DMS79 treated with DMSO at 0.1 percent for 48 hours (cell line): ENCODE data around the gene DGAT2.
"Not testable (repeated sequence)": the region's sequence is repeated elsewhere in the genome, so short reads cannot be mapped to it uniquely, and the experiment has no call there.

Source experiments
- DNase-seq: peaks from one replicate; lab custom pipeline; 2025; lab: John Stamatoyannopoulos, UW

Gene DGAT2

GRCh38 chr11:75754933-75755332 lies 13.6 kb upstream of the DGAT2 start:
- DNase-seq = not testable (repeated sequence)

- no peak for DNase-seq
These were observed 10.9 kb upstream of the DGAT2 start for GRCh38 chr11:75757651-75758050.

GRCh38 chr11:75759832-75760231 lies 8.7 kb upstream of the DGAT2 start:
- no peak for DNase-seq

GRCh38 chr11:75760243-75760642 lies 8.3 kb upstream of the DGAT2 start:
- DNase-seq = no peak

- no peak for DNase-seq
These were observed 7.7 kb upstream of the DGAT2 start for GRCh38 chr11:75760710-75761493.

GRCh38 chr11:75762158-75762557 lies 6.4 kb upstream of the DGAT2 start:
- no peak for DNase-seq

GRCh38 chr11:75762885-75763284 lies 5.7 kb upstream of the DGAT2 start:
- no peak for DNase-seq

- DNase-seq = no peak
These were observed 4.7 kb upstream of the DGAT2 start for GRCh38 chr11:75763846-75764245.

GRCh38 chr11:75765116-75765515 lies 3.5 kb upstream of the DGAT2 start:
- no peak for DNase-seq

- no peak for DNase-seq
These were observed 1.9 kb upstream of the DGAT2 start for GRCh38 chr11:75766443-75767227.

GRCh38 chr11:75767228-75767572 lies 1.4 kb upstream of the DGAT2 start:
- no peak for DNase-seq

- no peak for DNase-seq
These were observed 826 bp upstream of the DGAT2 start for GRCh38 chr11:75767793-75768111.

- DNase-seq = peak; percentile 24
These were observed 562 bp downstream of the DGAT2 start for GRCh38 chr11:75768909-75769771.

GRCh38 chr11:75770102-75770501 lies 1.5 kb downstream of the DGAT2 start:
- DNase-seq = no peak

- DNase-seq = no peak
These were observed 3.2 kb downstream of the DGAT2 start for GRCh38 chr11:75771646-75772410.

GRCh38 chr11:75773595-75774353 lies 5.2 kb downstream of the DGAT2 start:
- DNase-seq = no peak

- DNase-seq = no peak
These were observed 6.5 kb downstream of the DGAT2 start for GRCh38 chr11:75775056-75775455.

- DNase-seq = no peak
These were observed 8.0 kb downstream of the DGAT2 start for GRCh38 chr11:75776546-75776945.

- DNase-seq = no peak
These were observed 9.0 kb downstream of the DGAT2 start for GRCh38 chr11:75777461-75778110.

- no peak for DNase-seq
These were observed 10.4 kb downstream of the DGAT2 start for GRCh38 chr11:75778962-75779361.

- no peak for DNase-seq
These were observed 11.4 kb downstream of the DGAT2 start for GRCh38 chr11:75779960-75780359.
